KMS-11 (cell line): ENCODE measurements around the gene ABLIM1.

Experiments
- H2AFZ ChIP-seq: fragments of 200-600 bp; sonication (generic); 2 replicates; pipeline ENCODE4 v1.6.1; 2016; ENCODE audit warnings: antibody characterized with exemption, mixed run types, low read depth
- H3K27ac ChIP-seq: fragments of 200-600 bp; sonication (generic); 2 replicates; pipeline ENCODE4 v1.6.1; 2016; ENCODE audit warnings: mild to moderate bottlenecking, mixed run types
- H3K27me3 ChIP-seq: fragments of 200-600 bp; sonication (generic); 2 replicates; pipeline ENCODE4 v1.6.1; 2017; ENCODE audit warnings: mild to moderate bottlenecking, low read depth, mixed run types, moderate library complexity; ENCODE audit not compliant: insufficient read depth
- H3K36me3 ChIP-seq: fragments of 200-600 bp; sonication (generic); 2 replicates; pipeline ENCODE4 v1.6.1; 2017; ENCODE audit warnings: mild to moderate bottlenecking, mixed run types; ENCODE audit not compliant: insufficient read depth
- H3K4me1 ChIP-seq: fragments of 200-600 bp; sonication (generic); 2 replicates; pipeline ENCODE4 v1.6.1; 2016; ENCODE audit warnings: mild to moderate bottlenecking, low read depth, mixed run types; ENCODE audit not compliant: poor library complexity, severe bottlenecking
- H3K4me2 ChIP-seq: fragments of 200-600 bp; sonication (generic); 2 replicates; pipeline ENCODE4 v1.7.0; 2016; ENCODE audit warnings: mild to moderate bottlenecking, mixed run types
- H3K4me3 ChIP-seq: fragments of 200-600 bp; sonication (generic); IDR thresholded peaks from 2 replicates; pipeline ENCODE4 v1.6.1; 2017; ENCODE audit warnings: low read depth, low read length, mixed read lengths; ENCODE audit not compliant: insufficient read depth
- H3K79me2 ChIP-seq: fragments of 200-600 bp; sonication (generic); 2 replicates; pipeline ENCODE4 v1.6.1; 2016; ENCODE audit warnings: low read depth, mixed run types; ENCODE audit not compliant: insufficient read depth
- H3K9ac ChIP-seq: fragments of 200-600 bp; sonication (generic); 2 replicates; pipeline ENCODE4 v1.6.1; 2016; ENCODE audit warnings: mild to moderate bottlenecking, mixed run types
- H4K20me1 ChIP-seq: fragments of 200-600 bp; sonication (generic); 2 replicates; pipeline ENCODE4 v1.6.1; 2016; ENCODE audit warnings: mild to moderate bottlenecking, mixed run types; ENCODE audit not compliant: insufficient read depth
- TF ChIP-seq, protein P1 (sequence below): fragments of 200-600 bp; sonication (generic); conservative IDR thresholded peaks from 2 replicates; pipeline ENCODE4 v1.6.1; 2017; ENCODE audit warnings: low read depth, mild to moderate bottlenecking, antibody characterized with exemption, low read length, moderate library complexity, mixed read lengths

The ABLIM1 gene

DNA sequence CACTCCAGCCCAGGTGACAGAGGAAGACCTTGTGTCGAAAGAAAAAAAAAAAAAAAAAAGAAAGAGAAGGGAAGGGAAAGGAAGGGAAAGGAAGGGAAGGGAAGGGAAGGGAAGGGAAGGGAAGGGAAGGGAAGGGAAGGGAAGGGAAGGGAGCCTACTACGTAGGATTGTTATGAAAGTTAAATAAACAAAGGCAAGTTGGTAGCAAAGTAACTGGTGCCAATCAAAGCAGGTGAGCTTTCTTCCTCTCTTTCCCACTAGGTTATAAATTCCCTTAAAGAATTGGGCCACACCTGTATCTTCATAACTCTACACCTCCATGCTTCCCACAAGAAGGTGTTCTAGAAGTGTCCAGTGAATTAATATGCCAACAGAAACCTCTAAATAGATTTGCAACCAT is 157.4 kb downstream of the ABLIM1 start:
- no peak overlapping the region for H3K9ac ChIP-seq
- H2AFZ ChIP-seq, result no peak overlapping the region
- no peak overlapping the region for H3K27ac ChIP-seq
- no peak overlapping the region for H3K4me3 ChIP-seq
- H3K36me3 ChIP-seq, result no peaks in the 10 kb centered on the region
- H3K79me2 ChIP-seq, result no peaks in the 10 kb centered on the region
- H4K20me1 ChIP-seq, result no peaks in the 10 kb centered on the region
- no peak overlapping the region for H3K4me2 ChIP-seq
- no peaks in the 10 kb centered on the region for H3K27me3 ChIP-seq
- TF ChIP-seq, protein P1, sequence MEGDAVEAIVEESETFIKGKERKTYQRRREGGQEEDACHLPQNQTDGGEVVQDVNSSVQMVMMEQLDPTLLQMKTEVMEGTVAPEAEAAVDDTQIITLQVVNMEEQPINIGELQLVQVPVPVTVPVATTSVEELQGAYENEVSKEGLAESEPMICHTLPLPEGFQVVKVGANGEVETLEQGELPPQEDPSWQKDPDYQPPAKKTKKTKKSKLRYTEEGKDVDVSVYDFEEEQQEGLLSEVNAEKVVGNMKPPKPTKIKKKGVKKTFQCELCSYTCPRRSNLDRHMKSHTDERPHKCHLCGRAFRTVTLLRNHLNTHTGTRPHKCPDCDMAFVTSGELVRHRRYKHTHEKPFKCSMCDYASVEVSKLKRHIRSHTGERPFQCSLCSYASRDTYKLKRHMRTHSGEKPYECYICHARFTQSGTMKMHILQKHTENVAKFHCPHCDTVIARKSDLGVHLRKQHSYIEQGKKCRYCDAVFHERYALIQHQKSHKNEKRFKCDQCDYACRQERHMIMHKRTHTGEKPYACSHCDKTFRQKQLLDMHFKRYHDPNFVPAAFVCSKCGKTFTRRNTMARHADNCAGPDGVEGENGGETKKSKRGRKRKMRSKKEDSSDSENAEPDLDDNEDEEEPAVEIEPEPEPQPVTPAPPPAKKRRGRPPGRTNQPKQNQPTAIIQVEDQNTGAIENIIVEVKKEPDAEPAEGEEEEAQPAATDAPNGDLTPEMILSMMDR, result no peak
- no peaks in the 10 kb centered on the region for H3K4me1 ChIP-seq

DNA sequence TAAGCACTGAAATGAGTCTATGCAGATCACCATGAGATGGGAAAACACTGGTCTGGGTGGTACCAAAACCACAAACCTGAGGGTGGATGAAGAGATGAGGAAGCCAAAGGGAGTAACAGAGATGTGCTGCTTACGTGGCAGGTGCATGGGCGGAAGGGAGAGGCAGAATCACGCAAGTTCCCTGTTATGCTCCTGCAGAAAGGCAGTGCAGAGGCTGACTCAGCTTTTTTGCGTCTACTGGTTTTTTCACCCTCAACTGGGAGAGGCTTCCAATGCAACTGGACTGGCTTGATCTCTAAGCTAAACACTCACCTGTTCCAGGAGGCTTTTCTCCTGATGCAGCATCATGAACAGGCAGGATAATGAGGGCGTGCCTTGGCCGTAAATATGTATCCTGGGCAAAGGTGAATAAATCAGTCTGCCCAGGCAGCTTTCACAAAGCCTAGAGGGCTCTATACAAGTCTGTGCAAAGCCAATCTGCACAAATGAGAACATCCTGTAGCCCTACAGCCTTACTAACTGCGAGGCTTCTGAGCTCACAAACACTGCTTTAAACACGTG is 158.4 kb downstream of the ABLIM1 start:
- Histone ChIP-seq H3K4me3 (no peak overlapping the region), H3K79me2 (no peaks in the 10 kb centered on the region), H2AFZ (no peak overlapping the region), H3K4me1 (no peaks in the 10 kb centered on the region), H3K27me3 (no peaks in the 10 kb centered on the region), H4K20me1 (no peaks in the 10 kb centered on the region), H3K9ac (no peak overlapping the region), H3K27ac (no peak overlapping the region), H3K36me3 (no peaks in the 10 kb centered on the region), H3K4me2 (no peak overlapping the region)
- TF ChIP-seq, protein P1, result no peak

DNA sequence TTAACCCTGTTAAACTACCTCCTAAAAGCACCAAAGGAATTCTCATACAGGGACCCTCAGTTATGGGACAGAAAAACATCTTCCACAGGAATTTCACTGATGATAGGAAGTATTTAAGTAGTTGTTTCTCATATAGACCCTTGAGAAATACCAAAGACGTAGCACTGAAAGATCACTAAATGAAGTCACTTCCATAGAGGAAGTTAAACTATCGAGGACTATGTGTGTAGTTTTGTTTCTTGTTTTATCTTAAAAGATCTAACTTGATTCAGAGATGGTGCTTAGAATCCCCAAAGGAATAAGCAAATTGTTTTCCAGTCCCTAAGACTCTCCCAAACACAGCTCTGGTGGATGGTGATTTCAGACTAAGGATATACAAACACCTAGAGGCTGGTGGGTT is 159.0 kb downstream of the ABLIM1 start:
- Histone ChIP-seq H3K4me3 (no peak overlapping the region), H3K4me1 (no peaks in the 10 kb centered on the region), H4K20me1 (no peaks in the 10 kb centered on the region), H3K36me3 (no peaks in the 10 kb centered on the region), H3K4me2 (no peak overlapping the region), H2AFZ (no peak overlapping the region), H3K9ac (no peak overlapping the region), H3K79me2 (peaks cover 3% of the 10 kb centered on the region; the same call in 1 of the 2 replicates), H3K27ac (no peak overlapping the region), H3K27me3 (no peaks in the 10 kb centered on the region)
- TF ChIP-seq, protein P1, result no peak

DNA sequence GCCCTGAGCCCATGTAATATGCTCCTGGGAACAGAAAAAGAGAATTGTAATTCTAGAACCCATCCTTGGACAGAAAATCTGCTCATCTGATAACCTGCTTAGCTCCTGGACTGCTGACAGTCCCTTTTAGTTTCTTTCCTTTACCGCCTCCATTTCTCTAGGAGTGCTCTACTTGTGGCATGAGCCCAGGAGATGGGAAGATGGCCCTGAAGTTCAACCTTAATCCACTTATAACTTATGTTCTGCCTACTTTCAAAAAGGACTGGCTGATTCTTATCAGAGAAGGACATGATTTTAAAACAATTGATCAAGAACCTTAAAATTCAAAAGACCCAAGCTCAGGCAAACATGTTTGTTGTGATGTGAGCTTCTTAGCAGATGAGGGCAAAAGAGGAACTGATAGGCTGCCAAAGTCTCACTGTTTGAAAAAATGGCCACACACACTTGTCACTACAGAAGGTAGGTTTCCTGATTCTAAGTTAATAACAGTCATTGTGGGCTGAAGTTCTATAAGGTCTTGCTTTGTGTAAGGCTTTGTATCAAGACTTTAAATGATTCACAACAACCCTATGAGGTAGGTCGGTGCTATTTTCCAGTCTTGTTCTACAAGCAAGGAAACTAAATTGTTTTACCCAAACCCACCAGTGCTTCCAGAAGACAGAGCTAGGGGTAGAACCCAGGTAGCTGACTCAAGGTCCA is 159.5 kb downstream of the ABLIM1 start:
- Histone ChIP-seq H4K20me1 (no peaks in the 10 kb centered on the region), H3K9ac (no peak overlapping the region), H3K27ac (no peak overlapping the region), H3K4me1 (no peaks in the 10 kb centered on the region), H2AFZ (no peak overlapping the region), H3K4me3 (no peak overlapping the region), H3K4me2 (no peak overlapping the region), H3K27me3 (no peaks in the 10 kb centered on the region), H3K36me3 (no peaks in the 10 kb centered on the region), H3K79me2 (peaks cover 6% of the 10 kb centered on the region; the same call in 1 of the 2 replicates)
- TF ChIP-seq, protein P1, result no peak
